ENCODE results near the gene SPAG9.

SPAG9 gene

GRCh38 chr17:50918071-50918932, 202.4 kb downstream of the SPAG9 start:
- no peak for DNase-seq (ENCODE audit: low spot score)

- no peak for DNase-seq (ENCODE audit: low spot score)
These were observed 203.3 kb downstream of the SPAG9 start for GRCh38 chr17:50917418-50917743.

- no peak for DNase-seq (ENCODE audit: low spot score)
These were observed 203.8 kb downstream of the SPAG9 start for GRCh38 chr17:50916708-50917417.

- no peak for DNase-seq (ENCODE audit: low spot score)
These were observed 204.5 kb downstream of the SPAG9 start for GRCh38 chr17:50916026-50916707.

GRCh38 chr17:50914505-50915063, 206.1 kb downstream of the SPAG9 start:
- DNase-seq (ENCODE audit: low spot score): no peak

GRCh38 chr17:50913120-50913519, 207.5 kb downstream of the SPAG9 start:
- no peak for DNase-seq (ENCODE audit: low spot score)
